Right hindlimb (tissue), 1 donor: Measurements from ENCODE around the gene FOXN4.

ENCODE experiments used
- DNase-seq: peaks from one replicate; pipeline ENCODE4 v3.0.0-alpha.2; 2018

The FOXN4 gene

GRCh38 chr12:109256011-109256410 is 53.1 kb downstream of the FOXN4 start:
- DNase-seq: no peak

DNA sequence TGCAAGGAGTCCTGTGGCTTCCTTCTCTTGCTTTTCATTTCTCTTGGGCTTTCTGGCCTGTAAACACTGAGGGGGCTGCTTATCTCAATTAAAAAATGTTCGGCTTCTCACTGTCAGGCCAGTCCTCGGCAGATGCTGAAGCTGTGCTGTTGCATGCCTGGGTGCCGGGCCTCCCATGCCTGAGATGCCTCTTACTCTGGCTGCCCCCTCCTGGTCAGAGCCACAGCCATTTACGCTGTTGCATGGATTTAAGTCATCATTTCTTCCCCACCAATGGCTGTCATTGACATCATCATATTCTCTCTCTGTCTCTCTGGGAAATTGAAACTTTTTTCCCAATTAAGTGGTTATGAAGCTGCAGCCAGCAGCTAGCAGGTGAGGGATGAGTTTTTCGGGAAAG is 53.7 kb downstream of the FOXN4 start:
- no peak for DNase-seq

GRCh38 chr12:109253913-109254544 is 55.1 kb downstream of the FOXN4 start:
- DNase-seq: no peak

DNA sequence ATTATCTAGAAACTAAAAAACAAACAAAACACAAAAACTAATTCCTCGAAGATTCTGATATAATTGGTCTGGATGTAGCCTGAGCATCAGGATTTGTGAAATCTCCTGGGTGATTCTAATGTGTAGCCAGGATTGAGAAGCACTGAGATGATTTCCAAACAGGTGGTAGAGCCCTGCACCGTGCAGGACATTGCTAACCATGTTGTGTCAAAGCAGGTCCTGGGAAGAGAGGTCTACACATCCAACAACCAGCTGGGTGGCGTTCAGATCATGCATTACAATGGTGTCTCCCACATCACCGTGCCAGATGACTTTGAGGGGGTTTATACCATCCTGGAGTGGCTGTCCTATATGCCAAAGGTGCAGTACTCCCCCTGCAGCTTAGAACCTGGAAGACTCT is 56.3 kb downstream of the FOXN4 start:
- DNase-seq: no peak

GRCh38 chr12:109250523-109250922 is 58.6 kb downstream of the FOXN4 start:
- DNase-seq: no peak

- DNase-seq: no peak
Observed at GRCh38 chr12:109247831-109248654, 61.0 kb downstream of the FOXN4 start.

DNA sequence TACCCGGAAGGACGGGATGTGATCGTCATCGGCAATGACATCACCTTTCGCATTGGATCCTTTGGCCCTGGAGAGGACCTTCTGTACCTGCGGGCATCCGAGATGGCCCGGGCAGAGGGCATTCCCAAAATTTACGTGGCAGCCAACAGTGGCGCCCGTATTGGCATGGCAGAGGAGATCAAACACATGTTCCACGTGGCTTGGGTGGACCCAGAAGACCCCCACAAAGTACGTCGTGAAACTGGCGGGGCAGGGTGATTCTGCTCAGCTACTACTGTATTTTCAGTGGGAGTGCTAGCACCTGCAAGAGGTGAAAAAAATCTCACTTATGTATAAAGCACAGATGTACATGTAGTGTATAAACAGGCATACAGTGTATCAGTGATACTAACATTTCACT is 62.9 kb downstream of the FOXN4 start:
- no peak for DNase-seq

DNA sequence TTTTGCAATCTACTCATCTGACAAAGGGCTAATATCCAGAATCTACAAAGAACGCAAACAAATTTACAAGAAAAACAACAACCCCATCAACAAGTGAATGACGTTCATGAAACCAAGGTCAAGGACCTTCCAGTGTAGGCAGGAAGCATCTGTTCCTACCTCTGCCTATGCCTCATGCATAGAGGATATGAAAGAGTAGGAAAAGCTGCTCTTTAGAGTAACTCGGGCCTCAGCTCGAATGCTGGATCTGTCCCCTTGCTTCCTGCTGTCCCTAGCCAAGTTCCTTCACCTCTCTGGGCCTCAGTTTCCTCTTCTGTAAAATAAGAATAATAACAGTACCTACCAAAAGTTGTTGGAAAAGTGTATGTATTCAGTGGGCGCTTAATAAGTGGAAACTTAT is 65.0 kb downstream of the FOXN4 start:
- no peak for DNase-seq

DNA sequence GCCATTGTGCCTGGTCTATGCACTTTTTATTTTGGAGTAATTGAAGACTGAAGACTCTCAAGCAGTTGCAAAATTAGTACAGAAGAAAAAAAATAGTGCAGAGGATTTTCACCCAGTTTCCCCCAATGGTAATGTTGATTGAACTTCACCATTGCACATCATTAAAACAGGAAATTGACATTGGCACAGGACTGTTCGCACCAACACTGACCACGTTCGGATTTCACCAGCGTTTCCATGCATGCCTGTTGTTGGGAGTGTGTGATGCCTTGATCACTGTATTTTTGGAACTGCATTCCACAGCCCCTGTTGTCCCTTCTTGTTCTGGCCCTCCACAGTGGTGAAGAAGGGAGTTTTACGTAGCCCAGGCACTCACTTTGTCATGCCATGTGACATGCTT is 67.1 kb downstream of the FOXN4 start:
- no peak for DNase-seq

GRCh38 chr12:109240365-109240764 is 68.7 kb downstream of the FOXN4 start:
- no peak for DNase-seq

DNA sequence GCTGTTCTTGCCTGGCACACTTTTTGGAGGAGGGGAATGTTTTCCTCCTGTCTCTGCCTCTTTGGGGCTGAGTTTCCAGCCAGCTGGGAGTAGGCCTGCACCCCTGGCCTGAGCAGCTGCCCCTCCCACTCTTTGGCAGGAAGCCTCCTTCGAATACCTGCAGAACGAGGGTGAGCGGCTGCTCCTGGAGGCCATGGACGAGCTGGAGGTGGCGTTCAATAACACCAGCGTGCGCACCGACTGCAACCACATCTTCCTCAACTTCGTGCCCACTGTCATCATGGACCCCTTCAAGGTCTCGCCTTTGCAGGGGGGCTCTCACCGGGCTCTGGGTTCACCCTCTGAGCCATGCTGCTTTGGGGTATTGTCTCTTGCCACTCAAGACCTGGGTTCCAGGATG is 69.4 kb downstream of the FOXN4 start:
- DNase-seq: no peak

DNA sequence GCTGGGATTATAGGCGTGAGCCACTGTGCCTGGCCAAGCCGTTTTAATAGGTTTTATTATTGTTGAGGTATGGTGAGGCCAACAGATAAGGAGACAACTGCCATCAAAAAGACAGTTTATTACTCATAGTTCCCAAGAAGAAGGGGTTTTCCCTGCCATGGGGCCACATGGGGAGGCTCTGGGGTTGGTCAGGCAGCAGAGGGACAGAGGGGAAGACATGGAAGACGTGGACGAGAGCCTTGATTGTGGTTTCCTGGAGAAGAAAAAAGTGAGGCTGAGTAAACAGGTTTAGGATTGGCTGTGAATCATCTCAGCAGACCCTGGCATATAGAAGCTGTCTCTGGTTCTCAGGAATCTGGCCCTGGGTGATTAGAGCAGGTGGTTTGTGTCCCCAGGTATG is 69.9 kb downstream of the FOXN4 start:
- DNase-seq: no peak

DNA sequence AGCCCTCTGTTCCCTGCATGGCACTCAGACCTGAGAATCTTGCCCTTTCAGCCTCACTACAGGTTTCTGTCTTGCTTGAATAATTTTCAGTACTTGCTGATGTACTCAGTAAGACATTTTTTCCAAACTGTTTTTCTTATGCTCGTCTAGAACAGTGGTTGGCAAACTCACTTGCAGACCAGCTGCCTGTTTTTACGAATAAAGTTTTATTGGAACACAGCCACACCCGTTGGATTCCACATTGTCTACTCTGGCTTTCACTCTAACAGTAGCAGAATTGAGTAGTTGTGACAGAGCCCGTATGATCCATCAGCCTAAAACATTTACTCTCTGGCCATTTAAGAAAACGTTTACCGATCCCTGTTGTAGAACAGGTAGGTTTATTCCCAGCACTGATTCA is 72.8 kb downstream of the FOXN4 start:
- no peak for DNase-seq

GRCh38 chr12:109234012-109234411 is 75.1 kb downstream of the FOXN4 start:
- no peak for DNase-seq

GRCh38 chr12:109232731-109233130 is 76.4 kb downstream of the FOXN4 start:
- DNase-seq: no peak

DNA sequence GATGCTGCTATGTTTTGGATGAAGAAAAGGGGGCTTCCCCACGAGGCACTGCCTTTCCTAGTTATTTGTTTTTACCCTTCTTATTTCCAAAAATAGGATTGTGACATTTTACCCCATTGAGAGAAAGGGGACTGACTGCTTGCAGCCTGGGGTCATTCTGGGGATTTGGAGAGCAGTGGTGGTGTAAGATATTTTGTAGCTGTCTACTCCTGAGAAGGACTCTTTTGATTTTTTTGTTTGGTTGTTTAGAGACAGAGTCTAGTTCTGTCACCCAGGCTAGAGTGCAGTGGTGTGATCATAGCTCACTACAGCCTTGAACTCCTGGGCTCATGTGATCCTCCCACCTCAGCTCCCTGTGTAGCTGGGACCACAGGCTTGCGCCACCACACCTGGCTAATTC is 78.9 kb downstream of the FOXN4 start:
- no peak for DNase-seq

DNA sequence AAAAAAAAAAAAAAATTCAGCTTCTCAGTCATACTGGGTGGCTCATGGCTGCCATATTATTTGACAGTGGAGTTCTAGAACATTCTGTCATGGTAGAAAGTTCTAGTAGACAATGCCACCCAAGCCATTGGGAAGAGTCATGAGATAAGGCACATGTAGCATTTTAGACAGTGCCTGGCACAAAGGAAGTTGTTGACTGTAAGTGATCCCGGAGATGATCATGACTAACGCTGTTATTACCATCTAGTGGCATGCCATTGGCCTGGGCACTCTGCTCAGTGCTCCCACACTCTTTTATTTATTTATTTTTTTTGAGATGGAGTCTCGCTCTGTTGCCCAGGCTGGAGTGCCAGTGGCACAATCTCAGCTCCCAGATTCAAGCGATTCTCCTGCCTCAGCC is 80.4 kb downstream of the FOXN4 start:
- no peak for DNase-seq
